A172 (cell line): Measurements from ENCODE around the gene LSP1. TPM values are rescaled to one million over a fixed set of nuclear protein-coding genes. Genes with fewer than 3 reads are reported as not detected.

Source experiments
- DNase-seq: peaks from one replicate; pipeline ENCODE4 v3.0.0-alpha.2; 2015; ENCODE audit warnings: low spot score
- total RNA-seq: library from RNA; depleted of rRNA; stranded (reverse); fragments of >200 nt; shearing (Covaris generic); gene quantifications from 2 replicates; pipeline ENCODE4 v1.2.3, GENCODE V29; 2014

Gene LSP1
- total RNA-seq, 1 experiment from 2014 or later: 71.7 TPM

DNA sequence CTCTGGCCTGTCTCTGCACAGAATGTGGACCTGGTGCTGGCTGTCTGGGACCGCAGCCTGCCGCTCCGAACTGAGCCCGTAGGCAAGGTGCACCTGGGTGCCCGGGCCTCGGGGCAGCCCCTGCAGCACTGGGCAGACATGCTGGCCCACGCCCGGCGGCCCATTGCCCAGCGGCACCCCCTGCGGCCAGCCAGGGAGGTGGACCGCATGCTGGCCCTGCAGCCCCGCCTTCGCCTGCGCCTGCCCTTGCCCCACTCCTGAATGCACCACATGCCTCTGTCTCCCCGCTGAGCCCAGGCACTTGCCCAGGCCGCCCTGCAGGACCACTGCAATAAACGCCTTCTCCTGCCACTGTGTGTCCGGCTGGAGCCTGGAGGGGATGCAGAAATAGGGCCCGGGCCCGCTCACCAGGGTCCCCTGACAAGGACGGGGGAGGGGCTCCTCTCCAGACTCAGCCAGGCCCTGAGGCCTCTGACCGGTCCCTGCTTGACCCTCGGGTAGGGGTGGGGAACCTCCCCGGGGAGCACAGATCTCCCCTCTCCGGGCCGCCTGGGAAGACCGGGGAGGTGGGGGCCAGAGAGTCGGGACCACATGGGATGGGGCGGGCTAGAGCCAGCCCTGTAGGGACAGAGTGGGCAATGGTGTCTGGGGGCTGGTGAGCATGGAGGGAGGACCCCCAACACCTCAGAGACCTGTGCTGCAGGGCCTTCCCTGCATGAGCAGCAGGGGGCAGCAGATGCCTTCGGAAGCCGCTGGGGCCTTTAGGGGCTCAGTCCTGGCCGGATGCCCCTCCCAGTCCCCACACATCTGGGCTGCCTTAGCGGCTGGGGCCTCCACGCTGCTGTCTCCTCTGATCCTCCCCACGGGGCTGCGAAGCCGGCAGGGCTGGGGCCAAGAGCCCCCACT, 15.5 kb upstream of the LSP1 start:
- peak; percentile 57 for DNase-seq

DNA sequence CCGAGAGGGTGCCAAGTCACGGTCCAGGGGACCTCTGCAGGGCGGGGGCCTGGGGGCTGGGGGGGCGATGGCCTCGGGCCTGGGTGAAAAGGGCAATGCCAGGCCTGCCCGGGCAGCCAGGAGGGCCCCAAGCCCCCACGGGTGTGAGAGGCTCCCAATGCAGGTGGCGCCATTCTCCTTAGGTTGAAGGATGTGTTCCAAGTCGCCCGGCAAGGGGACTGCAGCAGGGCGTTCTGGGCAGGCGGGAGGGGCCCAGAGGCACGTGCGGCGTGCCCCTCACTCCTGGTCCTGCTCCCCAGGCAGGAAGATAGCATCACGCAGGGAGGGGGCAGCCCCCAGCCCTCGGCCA, 14.8 kb upstream of the LSP1 start:
- DNase-seq: no peak

DNA sequence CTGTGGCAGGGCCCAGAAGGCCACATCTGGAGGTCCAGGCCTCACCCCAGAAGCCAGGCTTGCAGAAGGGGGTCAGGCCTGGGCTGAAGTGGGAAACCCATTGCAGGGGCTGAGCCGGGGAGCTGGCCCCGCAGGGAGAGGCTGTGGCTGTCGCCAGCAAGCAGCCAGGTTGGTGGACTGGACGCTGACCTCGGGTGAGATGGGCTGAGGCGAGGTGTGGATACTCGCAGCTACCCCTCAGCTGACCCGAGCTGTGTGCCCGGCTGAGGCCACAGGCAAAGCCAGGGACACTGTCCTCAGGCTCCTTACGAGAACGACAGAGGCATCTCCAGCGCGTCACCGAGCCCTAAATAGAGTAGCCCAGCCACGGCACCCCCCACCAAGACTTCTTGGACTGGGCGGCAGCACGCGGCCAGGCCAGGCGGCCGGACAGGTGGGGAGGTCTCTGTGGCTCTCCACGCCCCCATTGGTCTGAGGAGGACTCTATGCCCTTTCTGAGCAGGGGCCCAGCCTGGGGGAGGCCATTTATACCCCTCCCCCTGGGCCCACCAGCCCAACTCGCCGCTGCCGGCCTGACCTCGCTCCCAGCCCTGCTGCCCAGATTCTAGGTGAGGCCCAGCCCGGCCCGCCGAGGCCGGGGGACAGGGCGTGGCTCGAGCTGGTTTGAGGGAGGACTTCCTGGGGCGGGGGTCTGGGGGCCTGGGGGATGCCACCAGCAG, 14.3 kb upstream of the LSP1 start, which contains the start of gene TNNI2:
TNNI2 (plus strand) TSS at position 556 of the 719 bp plus-strand sequence. CDS start 716 bp downstream, outside the sequence.
- no peak for DNase-seq

DNA sequence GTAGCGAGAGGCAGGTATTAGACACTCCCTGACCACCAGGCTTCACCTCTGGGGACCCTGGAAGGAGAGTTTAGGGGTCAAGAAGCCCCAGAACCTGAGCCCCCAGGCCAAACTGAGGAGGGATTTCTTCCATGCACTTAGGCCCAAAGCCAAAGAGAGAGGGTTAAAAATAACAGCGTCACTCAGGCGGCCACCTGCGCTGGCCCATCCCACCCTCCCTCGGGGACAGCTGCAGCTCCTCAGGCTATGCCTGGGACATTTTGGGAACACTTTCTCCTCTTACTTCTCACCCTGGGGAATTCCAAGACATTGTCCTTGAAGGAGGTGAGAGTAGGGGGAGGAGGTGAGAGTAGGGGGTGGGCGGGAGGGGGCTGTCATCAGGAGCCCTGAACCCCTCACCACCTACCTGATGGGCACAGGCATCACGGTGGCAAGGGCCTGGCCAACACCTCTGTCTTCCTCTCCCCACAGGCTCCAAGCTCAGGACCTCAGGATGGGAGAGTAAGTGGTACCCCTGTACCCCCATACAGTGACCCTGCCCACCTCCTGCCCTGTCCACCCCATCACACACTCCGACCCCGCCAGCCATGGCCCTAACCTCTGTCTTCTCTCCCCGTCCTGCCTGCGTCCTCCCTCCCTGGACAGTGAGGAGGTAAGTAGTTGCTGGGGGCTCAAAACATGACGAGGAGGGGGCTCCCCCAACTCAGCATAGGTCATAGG, 13.5 kb upstream of the LSP1 start:
- DNase-seq: no peak

DNA sequence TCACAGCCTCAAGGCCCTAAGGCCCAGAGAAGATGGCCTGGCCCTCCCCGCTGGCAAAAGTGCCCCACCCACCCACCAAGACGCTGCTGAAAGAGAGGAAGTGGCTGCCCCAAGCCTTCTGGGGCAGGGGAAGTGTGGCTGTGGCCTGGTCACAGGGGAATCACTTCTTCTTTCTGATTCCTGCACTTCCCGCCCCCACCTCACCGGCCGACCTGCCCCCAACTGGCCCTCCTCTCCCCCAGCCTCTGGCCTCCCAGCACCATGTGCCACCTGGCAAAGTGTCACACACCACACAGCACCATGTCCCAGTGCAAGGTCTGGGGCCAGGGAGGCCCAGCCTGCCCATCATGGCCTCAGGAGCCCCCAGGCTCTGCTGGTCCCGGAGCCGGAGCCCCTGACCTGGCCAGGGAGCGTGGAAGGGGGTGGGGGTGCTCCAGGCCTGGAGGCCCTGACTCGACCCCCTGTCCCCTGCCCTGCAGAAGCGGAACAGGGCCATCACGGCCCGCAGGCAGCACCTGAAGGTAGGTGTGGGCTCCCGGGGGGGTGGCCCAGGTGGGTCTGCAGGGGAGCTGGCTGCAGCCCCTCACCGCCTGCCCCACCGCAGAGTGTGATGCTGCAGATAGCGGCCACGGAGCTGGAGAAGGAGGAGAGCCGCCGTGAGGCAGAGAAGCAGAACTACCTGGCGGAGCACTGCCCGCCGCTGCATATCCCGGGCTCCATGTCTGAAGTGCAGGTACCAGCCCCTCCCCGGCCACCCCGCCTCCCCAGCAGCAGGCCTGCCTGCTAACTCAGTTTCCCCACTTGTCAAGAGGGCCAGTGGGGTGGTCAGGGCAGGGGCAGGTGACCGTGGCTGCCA, 12.7 kb upstream of the LSP1 start:
- no peak for DNase-seq

DNA sequence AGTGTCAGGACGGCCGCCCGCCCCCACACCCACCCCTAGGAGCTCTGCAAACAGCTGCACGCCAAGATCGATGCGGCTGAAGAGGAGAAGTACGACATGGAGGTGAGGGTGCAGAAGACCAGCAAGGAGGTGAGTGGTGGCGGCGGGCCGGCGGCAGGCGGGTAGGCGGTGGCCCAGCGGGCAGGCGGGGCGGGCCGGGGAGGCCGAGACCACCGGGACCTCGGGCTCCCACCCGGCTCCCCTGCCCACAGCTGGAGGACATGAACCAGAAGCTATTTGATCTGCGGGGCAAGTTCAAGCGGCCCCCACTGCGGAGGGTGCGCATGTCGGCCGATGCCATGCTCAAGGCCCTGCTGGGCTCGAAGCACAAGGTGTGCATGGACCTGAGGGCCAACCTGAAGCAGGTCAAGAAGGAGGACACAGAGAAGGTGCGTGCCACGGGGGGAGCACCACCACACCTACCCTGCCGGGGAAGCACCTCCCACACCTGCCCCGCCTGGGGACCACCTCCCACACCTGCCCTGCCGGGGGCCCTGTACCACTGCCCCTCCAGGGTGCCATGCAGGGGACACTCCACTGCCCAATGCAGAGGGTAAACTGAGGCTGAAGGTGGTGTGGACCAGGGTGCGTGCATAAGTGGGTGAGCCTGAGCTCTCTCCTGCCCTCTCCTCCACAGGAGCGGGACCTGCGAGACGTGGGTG, 12.0 kb upstream of the LSP1 start:
- no peak for DNase-seq

DNA sequence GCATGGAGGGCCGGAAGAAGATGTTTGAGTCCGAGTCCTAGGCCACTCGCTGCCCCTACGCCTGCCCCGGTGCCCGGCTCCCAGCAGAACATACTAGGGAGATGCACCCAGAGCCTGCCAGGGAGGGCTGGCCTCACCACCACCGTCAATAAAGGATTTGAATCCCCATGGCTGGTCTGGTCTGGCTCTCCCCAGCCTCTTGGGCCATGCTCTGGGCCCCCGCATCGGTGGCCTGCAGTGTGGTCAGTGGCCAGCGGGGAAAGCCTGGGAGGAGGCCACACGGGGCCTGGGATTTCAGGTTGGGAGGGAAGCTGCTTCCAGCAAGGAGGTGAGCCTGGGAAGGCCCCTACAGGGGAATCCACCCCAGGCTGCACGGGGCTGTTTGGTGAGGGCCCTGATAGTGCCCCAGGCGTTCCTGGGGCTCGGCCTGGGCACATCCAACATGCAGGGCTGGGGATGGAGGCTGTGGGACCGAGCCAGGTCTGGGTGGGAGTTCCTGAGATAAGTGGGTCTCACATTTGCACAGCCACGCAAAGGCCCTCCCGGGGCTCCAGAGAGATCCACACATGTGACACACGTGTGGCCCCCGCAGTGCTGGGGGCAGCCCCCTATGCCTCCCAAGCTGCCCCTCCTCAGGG, 11.3 kb upstream of the LSP1 start:
- no peak for DNase-seq

DNA sequence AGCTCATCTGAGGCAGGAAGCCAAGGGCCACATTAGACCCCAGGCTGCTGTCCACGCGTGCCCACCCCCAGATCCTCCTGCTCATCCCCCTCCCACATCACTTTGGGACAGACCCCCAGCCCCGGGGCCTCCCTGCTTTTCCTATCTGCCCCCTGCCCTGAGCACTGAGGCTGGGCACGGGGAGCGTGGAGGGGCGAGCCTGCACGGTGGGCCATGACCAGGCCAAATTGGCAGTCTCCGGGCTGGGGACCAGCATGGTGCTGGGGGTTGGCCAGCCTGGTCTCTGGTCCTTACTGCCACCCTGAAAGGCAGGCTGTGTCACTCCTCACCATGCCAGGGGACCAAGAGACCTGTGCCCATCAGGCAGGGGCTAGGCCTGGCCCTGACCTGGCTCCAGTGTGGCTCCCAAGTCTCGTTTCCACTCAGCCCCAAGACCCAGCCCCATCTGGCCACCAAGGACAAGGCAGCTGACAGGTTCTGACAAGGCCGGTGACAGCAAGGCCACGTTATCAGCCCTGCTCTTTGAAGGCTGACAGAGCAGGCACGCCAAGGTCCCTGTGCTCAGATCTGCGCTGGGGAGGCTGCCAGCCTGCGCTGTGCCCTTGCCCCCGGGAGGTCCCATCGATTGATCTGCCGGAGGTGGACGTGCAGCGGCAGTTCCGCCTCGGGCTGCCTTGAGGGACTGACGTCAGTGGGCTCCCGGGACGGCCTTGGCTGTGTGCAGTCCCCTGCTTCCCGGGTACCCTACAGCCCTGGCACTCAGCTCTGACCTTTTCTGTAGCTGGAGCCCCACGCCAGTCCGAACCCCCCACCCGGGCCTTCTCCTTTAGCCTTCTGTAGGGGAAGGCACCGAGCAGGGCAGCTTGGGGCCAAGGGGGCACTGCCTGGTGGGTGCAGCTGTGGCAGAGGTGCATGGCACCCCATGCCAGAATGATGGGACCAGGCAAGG, 10.5 kb upstream of the LSP1 start:
- DNase-seq: no peak

DNA sequence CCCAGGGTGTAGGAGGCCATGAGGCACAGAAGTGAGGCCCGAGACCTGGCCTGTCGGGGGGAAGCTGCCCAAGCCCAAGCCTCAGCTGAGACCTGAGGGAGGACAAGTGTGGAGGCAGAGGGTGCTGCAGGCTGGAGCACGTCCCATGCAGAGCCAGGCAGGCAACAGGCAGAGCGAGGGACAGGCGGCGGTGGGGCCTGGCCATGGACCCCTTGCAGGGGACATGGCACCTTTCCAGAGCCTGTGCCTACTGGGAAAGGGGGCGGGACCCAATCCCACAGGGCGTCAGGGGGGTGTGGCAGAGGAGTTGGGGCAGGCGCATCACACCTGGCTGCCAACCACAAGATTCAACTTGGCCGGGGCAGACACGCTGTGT, 9.8 kb upstream of the LSP1 start:
- no peak for DNase-seq

DNA sequence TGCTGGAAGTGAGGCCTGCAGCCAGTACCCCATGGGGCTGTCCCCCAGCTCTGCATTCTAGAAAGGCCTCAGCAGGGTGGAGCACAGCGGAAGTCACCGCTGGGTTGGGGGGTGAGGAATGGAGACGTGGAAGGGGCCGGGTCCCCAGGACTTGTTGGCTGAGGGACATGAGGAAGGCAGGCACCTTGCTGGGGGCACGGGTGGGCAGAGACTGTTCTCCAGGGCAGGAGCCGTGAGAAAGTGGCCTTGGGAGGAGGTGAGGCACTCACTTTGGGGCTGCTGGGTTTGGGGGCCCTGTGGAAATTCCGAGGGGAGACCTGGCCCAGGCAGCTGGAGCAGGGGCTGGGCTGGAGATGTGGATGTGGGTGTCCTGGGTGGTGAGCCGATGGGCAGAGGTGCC, 9.1 kb upstream of the LSP1 start:
- no peak for DNase-seq

DNA sequence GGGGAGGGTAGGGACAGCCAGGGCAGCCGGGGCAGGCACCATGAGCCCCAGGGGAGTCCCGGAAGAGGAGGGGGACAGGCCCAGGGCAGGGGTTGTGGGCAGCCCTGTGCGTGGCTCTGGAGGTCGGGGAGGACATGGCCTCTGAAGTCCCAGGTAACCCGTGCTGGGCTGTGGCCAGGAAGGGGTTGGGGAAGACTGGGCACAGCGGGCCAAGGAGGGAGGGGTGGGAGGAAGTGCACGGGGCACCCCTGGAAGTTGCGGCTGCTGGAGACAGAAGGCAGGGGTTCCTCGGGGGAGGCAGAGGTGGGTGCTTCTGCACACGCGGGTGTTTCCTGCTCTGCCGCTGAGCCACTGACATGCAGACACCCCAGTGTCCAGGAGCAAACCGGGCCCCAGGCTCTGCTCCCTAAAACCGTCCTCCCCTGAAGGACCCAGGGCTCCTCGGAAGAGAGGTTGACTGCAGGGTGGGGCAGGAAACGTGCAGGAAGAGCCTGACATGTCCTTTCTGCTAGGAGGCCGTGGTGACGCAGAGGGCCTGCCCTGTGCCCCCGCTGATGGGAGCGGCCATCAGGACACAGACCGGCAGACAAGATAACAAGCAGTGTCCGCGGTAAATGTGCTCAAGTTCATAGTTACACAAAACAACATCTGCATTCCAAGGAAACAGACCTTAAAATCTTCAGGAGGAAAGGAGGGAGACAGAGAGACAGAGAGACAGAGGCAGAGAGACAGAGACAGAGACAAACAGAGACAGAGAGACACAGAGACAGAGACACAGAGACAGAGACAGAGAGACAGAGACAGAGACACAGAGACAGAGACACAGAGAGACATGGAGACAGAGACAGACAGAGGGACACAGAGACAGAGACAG, 8.4 kb upstream of the LSP1 start:
- DNase-seq: no peak

DNA sequence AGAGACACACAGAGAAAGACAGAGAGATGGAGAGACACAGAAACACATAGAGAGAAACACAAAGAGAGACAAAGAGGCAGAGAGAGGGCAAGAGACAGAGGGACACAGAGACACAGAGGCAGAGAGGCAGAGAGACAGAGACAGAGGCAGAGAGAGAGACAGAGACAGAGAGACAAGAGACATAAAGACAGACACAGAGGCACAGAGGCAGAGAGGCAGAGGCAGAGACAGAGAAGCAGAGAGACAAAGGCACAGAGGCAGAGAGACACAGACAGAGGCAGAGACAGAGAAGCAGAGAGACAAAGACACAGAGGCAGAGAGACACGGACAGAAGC, 7.8 kb upstream of the LSP1 start:
- no peak for DNase-seq

DNA sequence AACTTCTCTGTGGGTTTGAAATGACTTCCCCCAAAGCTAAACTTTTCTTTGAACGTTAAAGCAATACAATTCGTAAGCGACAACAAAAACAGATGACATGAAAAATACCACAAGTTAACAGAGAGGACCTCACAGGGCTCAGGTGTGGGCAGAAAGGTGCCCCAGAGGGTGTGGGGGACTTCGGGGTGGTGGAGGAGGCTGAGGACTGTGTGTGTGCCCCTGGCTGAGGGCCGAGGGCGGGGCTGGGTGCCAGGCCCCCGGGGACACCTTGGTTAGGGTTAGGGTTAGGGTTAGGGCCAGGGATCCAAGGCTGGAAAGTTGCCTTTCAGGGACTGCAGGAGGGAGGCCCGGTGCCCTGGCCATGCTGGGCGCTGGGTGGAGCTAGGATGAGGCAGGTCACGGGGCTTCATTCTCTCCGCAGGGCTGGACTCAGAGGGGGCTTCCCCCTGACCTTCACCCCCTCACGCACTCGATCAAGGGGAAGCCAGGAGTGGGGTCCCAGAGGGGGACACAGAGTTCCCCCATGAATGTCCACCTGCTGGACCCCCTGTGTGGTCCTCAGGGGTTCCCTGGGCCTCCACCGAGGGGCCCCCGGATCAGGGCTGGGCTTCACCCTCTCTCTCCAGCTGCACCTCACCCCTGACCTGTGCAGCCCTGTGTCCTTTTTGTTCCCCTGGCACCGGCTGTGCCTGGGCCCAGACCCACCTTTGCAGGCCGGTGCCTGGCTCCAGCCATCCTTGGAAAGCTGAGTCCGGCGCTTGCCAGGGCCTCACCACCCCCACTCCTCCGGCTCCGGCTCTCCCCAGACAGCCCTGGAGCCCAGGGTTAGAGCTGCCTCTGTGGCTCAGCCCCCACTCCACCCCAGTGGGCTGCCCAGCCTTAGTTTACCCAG, 7.1 kb upstream of the LSP1 start:
- DNase-seq: no peak

DNA sequence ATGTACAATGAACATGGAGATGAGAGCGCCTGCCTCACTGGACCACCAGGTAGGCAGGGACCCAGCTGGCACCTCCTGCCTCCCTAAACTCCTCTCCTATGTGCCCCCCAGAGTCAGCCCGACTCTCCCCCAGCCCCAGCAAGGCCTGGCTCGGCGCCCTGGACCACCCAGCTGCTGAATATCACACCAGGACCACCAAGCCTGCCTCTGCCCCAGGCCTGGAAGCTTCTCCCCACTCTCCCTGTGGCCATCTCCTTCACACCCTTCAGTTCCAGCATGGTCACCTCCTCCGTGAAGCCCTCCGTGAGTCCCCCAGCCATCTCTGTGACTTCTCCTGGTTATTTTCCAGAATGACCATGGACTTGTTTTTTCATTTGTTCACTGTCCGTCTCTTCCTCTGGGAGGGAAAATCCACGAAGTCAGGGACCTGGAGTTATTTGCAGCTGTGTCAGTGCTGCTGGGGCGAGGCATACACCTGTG, 6.4 kb upstream of the LSP1 start:
- DNase-seq: no peak

DNA sequence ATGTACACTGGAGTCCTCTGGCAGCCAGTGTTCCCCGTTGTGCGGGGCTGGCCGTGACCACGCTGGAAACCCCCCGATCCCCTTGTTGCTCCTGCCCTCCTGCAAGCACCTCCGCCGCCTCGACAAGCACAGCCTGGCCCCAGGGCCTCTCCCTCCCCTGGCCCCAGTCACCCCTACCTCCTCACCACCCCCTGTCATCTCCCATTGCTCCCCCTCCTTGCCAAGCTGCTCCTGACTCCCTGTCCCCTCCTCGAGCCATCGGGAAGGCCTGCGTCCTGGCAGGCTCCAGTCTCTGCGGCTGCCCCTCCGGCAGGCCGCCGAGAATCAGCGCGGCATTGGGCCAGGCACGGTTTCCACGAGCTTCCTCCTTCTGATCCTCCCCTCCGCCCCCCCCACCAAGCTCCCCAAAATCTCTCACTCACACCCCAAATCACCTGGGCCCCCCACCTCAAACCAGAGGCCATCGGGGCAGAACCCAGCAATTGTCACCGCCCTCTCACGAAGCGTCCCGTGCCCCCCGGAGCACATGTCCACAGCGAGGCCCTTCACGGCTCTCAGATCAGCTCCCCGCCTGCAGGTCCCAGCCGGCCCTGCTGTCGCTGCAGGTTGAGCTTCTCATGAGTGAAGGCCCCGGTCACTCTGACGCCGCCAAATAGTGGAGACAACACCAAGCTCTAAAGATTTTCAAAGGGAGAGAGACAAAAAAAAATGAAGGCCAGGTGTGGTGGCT, 5.7 kb upstream of the LSP1 start:
- DNase-seq: no peak

DNA sequence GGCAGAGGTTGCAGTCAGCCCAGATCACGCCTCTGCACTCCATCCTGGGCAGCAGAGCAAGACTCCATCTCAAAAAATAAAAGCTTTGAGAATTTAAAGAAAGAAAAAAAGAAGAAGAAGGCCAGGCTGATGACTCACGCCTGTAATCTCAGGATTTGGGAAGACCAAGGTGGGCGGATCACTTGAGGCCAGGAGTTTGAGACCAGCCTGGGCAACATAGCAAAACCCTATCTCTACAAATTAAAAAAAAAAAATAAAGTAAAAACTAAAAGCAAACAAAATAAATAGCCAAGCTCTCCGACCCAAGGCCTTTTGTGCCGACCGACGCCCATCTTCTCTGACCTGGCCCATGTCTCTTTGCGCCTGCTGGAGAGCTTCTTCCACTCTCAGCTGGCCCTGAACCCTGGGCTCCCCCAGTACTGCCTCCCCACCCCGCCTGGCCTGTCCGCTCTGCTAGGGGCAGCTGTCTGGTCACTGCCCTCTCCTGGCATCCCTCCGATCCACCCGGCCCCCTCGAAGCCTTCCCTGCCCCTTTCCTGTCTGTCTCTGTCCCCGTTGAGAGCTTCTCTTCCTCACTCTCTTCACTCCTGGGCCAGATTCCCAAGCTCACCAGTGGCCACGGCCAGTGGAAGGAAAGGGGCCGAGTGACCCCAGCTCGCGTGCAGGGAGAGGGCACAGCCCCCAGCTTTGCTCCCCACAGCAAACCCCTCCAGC, 4.8 kb upstream of the LSP1 start:
- DNase-seq: no peak
